SK-MEL-5 (cell line): ENCODE results near the gene PCSK2. TPM values are rescaled to one million over a fixed set of nuclear protein-coding genes. Genes with fewer than 3 reads are reported as not detected.

Experiments
- DNase-seq: peaks from one replicate; pipeline ENCODE4 v3.0.0-alpha.2; 2016; ENCODE audit warnings: low read depth, low spot score
- in situ Hi-C: cut with HindIII; loops from 2 replicates; pipeline ENCODE4 v1.10.0; 2016; ENCODE audit warnings: low sequenced_read_pairs, high pct_unique_total_duplicates, low pct_unique_long_range_greater_than_20kb
- small RNA-seq, 2 experiments: library from RNA; depleted of rRNA; stranded (forward); fragments of <200 nt; gene quantifications; one replicate each; pipeline ENCODE3, GENCODE V24; 2014
- total RNA-seq: library from RNA; depleted of rRNA; stranded (reverse); fragments of >200 nt; shearing (Covaris generic); gene quantifications from 2 replicates; pipeline ENCODE4 v1.2.3, GENCODE V29; 2014

PCSK2 gene
- total RNA-seq, 1 experiment from 2014 or later: 0.63 TPM

DNA sequence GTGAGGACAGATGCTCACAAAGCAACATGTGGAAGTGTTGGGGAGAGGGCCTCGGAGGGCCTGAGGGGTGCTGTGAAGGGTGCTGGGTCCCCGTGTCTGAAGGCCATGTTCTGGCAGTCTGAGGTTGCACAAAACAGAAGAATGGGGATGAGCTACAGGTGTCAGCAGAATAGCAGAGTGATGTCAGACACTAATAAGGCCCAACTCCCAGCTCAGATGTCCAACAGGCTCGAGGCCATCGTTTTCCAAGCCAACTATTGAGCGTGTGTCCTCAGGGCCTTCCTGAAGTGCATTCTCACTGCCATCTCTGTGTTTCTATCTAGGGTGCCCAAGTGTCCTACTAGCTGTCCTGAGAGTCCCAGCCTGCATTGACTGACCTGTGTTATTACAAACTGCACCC, 296.5 kb downstream of the PCSK2 start:
- in situ Hi-C loops: loop anchor here (10.0 kb wide), 1 partner anchor 381 kb away; no protein-coding TSS in a partner anchor

GRCh38 chr20:17524560-17524959, 297.7 kb downstream of the PCSK2 start:
- no peak for DNase-seq
- in situ Hi-C loops: loop anchor here (10.0 kb wide), 1 partner anchor 380 kb away; no protein-coding TSS in a partner anchor

More for the DNA sequence above, 296.5 kb downstream of the PCSK2 start:
- DNase-seq: no peak

GRCh38 chr20:17525132-17525531, 298.3 kb downstream of the PCSK2 start:
- in situ Hi-C loops: loop anchor here (10.0 kb wide), 1 partner anchor 380 kb away; no protein-coding TSS in a partner anchor
- no peak for DNase-seq

GRCh38 chr20:17525650-17526049, 298.8 kb downstream of the PCSK2 start:
- peak; percentile 76 for DNase-seq
- in situ Hi-C loops: loop anchor here (10.0 kb wide), 1 partner anchor 379 kb away; no protein-coding TSS in a partner anchor

GRCh38 chr20:17529586-17529985, 302.7 kb downstream of the PCSK2 start:
- DNase-seq: no peak
- in situ Hi-C loops: loop anchor here (10.0 kb wide), 1 partner anchor 375 kb away; no protein-coding TSS in a partner anchor

GRCh38 chr20:17530153-17530552, 303.3 kb downstream of the PCSK2 start:
- in situ Hi-C loops: no loop called here
- no peak for DNase-seq

DNA sequence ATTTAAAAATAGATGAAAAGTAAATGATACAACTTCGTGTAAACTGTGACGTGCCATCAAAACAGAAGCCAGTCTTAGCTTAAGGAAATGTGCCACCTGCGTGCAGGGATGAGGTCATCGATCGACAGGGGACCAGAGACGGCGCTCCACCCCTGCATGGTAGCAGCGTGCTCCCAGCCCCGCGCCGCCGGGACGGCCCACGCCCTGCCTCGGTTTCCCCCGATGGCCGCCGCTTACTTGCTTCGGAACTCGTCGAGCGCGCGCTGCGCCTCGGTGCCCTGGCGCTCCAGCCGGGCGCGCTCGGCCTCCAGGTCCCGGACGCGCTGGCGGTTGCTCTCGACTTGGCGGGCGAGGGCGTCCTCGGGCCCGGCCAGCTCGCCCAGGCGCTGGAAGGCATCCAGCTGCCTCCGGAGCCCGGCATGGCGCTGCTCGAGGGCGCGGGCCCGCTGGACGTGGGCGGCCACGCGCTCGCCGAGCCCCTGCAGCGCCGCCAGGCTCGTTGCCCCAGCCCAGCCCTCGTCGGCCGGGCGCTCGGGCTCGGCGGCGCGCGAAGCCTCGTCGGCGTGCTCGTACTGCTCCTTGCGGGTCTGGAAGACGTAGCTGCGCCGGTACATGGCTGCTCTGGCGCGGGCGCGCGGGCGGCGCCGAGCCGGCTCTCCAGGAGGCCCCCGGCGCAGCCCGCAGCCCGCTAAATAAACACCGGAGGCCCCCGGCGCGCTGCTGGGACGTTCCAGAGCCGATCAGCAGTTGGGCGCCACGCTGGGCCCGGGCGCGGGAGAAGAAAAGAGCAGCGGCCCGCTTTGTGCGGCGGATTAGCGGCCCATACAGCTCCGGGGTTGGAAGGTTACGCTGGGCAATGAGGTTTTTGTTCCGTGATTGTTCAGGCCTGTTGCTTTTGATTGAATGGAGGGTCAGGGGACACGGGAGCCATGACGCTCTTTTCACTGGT, 304.1 kb downstream of the PCSK2 start, which contains the start of gene BFSP1:
Gene BFSP1, minus strand, starts transcription at position 664 of the 949 bp plus-strand sequence. Its CDS starts 50 bp downstream, at position 614.
- in situ Hi-C loops: no loop called here
- peak; percentile 64 for DNase-seq

- no peak for DNase-seq
- in situ Hi-C loops: no loop called here
Observed at GRCh38 chr20:17531665-17532025, 304.8 kb downstream of the PCSK2 start.

DNA sequence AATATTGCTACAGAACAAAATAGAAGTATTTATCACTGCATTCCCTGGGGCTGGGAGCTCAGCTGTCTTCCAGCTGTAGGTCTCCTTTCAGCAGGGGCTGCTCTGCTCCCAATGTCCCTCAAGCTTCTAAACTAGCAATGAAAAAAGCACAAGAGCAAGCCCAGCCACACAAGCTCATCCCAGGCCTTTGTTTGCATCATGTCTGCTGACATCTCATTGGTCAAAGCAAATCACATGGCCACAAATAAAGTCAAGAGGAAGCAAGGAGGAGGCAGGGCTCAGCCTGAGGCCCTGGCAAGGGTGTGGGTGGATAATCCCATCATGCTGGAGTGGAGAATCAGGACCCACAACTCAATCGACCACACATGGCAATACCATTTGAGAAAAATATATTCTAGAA, 306.6 kb downstream of the PCSK2 start:
- peak; percentile 88 for DNase-seq
- in situ Hi-C loops: no loop called here

DNA sequence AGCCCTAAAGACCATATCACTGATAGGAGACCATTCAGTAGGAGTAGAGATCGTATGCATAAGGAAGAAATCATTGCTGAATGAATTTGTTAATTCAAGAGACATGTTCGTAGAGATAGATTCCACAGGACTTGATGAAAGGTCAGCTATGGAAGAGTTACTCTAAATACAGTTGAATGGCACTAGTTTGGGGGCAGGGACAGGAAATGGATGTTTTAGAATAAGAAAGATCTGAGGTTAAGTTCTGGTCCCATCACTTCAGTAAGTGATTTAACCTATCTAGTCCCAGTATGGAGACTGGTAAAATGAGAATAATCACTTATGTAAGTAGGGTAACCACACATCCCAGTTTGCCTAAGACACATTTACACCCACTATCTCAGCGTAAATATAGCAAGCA, 307.2 kb downstream of the PCSK2 start:
- in situ Hi-C loops: no loop called here

More for the DNA sequence above, 307.2 kb downstream of the PCSK2 start:
- DNase-seq: no peak

Small RNAs within 50 kb of the gene (small RNA-seq; reads per million reads assigned to genes)
- gene AL359511.1: 0 reads per million in 2 experiments
- gene RNU1-131P: 0 to 0.05 reads per million in 2 experiments
- 0 to 0.19 reads per million in 2 experiments for gene RNU6-27P
